GM21423 (cell line): ENCODE data around the gene COL11A2.

Source experiments
- ATAC-seq: cut with Tn5 transposase; IDR thresholded peaks from one replicate; pipeline ENCODE4 v1.9.1; 2021; ENCODE audit warnings: mild to moderate bottlenecking, moderate library complexity; ENCODE audit not compliant: unreplicated experiment

Gene COL11A2

DNA sequence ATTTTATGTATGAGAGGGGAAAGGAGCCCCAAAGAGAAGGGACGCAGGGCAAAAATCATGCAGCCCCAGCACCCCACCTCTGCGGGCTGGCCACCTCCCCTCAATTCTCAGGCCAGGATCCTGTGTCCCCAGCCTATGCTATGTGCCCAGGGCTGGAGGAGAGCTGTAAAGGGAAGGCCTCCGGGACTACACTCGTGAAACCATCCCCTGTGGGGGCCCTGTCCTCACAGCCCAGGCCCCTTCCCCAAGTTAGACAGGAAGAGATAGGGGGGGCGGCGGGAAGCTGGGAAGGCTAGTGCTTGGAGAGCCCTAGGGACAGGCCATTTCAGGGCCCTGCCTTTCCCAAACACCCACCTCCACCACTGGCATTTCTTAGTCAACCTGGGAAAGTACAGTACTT, 1.4 kb upstream of the COL11A2 start:
- no peak for ATAC-seq

GRCh38 chr6:33192671-33193602, 670 bp upstream of the COL11A2 start:
- no peak for ATAC-seq

DNA sequence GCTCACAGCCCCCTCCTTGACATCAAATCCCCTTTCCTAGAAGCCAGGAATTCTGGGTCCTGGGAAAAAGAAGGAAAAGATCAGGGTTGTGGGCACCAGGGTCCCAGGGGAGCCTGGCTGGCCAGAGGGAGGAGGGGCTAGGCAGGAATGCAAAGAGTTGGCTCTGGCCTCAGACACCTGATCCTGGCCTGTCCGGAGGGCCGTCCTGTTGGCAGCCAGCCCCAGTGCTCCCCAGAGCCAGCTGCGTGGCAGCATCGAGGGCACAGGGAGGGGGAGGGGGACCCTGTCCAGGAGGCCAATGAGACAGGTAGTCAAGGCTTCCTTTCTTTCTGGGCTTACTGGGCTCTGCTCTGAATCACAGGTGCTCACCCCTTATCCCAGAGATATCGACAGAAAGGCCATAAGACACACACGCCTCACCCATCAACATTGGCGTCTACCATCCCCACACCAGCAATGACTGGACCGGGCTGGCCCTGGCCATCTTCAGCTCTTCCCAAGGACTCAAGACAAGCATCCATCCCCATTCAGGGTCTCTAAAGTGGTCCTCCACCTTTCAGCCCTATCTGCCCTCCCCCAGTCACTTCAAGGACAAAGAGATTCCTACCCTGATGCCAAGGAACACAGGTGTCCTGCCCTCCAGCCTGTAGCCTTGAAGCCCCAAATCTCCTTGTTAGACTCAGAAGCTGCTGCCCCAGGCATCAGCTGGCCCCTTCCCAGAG, 723 bp downstream of the COL11A2 start:
- ATAC-seq = no peak

- no peak for ATAC-seq
These were observed 1.7 kb downstream of the COL11A2 start for GRCh38 chr6:33190504-33191107.

DNA sequence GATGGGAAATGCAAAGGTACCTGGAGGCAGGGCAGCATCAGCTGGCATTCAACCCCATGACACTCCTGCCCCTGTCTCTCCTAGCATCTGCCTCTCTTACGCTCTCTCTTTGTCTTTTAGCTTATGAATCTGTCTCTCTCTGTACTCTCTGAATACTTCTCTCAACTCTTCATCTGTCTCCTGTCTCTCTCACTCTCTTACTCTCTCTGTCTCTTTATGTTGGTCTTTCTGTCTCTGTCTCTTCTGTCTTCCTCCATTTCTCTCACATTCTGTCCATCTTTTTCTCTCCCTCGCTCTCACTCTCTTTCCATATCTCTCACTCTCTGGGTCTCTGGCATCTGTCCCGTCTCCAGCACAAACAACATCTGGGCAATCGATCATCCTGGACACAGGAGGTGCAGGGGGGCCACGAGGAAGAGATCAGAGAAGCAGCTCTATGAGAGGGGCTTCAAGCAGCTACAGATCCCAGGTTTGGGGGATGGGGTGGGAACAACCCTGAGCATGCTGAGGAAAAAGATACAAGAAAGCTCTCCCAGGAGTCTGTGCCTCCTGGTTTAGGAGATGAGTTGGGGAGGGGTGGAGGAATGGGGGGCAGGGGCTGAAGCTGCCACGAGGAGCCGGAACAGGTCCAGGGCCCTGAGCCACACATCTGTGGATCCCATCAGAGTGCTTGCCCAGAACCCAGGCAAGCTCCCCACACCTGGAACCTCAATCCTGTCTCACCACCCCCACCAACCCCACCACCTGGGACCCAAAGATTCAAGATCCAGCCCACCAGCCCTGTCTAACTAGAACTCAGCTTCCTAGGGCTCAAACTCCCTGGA, 2.4 kb downstream of the COL11A2 start:
- ATAC-seq = no peak

DNA sequence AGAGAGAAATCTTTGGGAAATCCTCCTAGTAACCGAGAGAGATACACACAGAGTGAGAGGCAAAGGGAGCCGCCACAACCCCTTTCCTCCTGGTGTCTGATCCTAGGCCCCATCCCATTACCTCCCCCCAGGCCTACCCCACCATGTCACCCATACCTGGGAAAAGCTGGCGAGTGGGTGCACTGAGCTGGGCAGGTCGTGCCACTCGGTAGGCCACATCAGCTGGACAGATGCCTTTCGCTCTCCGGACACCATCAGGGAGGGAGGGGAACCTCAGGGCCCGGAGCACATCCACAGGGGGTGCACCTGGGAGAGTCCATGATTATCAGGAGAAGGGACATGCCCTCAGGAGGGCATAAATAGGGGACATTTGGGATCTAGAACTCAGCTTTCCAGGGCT, 3.1 kb downstream of the COL11A2 start:
- no peak for ATAC-seq

DNA sequence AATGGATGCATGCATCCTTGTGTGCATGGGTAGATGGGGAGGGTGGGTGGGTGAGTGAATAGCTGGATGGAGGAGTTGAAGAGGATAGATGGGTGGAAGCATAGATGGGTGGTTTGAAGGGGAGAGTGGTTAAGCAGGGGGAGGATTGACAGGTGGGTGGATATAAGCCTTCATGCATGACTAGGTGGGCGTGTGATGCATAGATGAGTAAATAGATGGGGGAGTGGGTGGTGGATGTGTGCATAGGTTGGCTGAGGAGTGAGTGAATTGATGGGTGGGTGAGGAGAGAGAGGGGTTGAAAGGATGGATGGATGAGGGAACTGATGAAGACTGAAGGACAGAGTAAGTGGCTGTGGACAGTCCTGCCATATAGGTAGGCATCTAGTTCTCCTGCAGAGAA, 4.5 kb downstream of the COL11A2 start:
- ATAC-seq = no peak

- no peak for ATAC-seq
These were observed 6.5 kb downstream of the COL11A2 start for GRCh38 chr6:33185654-33186187.

GRCh38 chr6:33185190-33185589, 7.1 kb downstream of the COL11A2 start:
- ATAC-seq = no peak

- no peak for ATAC-seq
These were observed 9.1 kb downstream of the COL11A2 start for GRCh38 chr6:33183071-33183683.

- no peak for ATAC-seq
These were observed 11.1 kb downstream of the COL11A2 start for GRCh38 chr6:33181141-33181540.

- no peak for ATAC-seq
These were observed 13.4 kb downstream of the COL11A2 start for GRCh38 chr6:33178755-33179475.

DNA sequence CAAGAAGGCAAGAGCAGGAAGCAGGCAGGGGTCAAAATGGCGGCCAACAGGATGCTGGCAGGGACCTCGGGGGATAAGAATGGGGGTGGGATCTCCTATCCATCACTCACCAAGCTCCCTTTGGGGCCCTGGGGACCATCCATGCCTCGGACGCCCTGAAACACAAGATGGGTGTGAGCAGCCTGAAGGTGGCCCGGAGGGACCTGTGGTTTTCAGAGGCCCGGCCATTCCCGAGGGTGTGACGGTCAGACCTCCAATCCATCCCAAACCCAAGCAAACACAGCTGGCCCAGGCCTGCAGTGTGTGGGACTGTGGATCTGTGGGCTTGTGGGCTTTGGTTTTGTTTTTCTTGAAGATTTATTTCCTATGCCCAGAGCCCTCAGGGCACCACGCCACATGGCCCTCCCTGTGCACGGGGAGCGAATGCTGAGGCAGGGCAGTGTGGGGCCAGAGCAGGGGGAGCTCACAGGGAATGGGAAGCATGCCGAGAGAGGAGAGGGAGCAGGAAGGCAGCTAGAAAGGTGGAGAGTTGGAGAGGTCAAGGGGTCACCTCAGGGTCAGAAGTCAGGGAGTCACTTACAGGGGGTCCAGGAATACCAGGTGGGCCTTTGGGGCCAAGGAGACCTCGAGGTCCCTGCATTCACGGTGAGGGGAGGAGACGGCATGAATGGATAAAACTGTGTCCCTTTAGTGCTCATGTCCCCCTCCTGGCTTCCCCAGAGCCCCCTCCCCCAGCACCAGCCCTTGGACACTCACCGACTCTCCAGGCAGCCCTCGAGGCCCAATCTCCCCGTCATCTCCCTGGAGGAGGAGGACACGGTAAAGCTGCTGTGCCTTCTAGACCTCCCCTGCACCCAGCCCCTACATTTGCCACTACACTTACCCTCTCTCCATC, 14.5 kb downstream of the COL11A2 start:
- no peak for ATAC-seq

DNA sequence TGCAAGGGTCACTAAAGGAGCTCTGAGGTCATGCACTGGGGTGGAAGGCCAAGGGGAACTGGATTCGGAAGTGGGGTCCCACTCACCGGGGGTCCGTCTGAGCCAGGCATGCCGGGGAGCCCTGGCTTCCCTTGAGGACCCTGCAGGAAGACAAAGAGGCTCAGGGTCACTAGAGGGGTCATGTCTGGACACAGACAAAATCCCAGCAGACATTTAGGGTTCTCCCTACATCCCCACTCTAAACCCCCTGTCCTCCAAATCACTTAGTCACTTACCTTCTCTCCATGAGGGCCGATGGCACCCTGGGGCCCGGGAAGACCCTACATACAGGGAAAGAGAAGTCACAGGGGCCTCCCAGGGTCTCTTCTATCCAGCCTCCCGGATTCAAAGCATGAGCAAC, 15.4 kb downstream of the COL11A2 start:
- ATAC-seq = no peak

- ATAC-seq = no peak
These were observed 16.7 kb downstream of the COL11A2 start for GRCh38 chr6:33175436-33176069.

GRCh38 chr6:33174784-33175183, 17.5 kb downstream of the COL11A2 start:
- no peak for ATAC-seq

DNA sequence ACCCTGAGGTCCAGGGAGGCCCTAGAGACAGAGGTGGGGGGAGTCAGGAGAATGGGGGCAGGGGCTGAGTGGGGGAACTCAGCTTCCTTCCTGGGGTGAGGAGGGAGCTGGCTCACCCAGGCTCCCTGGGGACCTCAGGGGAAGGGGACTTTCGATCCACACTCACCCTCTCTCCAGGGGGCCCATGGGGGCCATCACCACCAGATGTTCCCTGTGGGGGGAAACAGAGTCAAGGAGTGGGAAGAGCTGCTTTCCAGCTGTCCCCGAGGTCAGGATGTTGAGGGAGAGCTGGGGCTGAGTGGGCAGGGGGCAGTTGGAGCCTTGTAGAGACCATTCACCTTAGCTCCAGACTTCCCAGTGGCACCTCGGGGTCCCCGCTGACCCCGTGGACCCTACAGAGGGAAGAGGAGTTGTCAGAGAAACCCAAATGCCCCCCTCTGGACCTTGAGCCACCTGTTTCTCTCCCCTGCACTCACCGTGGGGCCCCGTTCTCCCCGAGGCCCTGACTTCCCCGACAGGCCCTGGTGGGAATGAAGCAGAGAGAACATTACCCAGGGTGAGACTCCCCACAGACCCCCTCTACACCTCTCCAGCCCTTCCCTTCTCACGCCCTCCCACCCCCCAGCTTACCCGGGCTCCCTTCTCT, 18.6 kb downstream of the COL11A2 start:
- no peak for ATAC-seq
